ENCODE results near the gene SACM1L.

The SACM1L gene

DNA sequence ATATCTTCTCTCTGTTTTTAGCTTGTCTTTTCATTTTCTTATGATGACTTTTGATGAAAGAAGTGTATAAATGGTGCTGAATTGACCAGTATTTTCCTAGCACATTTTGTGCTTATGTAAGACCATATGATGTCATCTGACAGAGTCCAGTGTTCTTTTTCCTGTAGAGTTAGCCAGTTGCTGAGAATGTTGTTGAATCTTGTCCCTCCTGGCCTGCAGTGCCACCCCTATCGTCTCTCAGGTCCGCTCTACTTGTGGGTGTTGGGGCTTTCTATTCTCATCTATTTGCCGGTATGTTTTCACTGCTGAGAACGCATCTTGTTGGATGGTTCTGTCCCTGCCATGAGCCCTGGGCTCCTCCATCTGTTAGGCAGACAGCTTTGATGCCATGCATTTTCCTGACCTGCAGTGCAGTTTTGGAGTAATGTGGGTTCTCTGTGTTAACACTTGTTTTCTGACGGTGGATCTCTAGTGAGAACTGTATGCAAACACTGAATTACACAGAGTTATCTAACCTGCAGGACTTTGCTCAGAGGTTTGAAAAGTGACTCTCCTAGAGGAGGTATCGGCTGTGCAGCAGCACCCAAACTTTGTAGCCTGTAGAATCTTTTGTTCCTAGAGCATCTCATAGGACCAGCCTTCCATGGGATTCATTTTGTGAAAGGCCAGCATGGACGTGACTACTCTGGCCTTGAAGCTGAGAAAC is 62.5 kb downstream of the SACM1L start:
- Histone ChIP-seq H3K27ac (ENCODE audit: low read depth, low read length) (no peak overlapping the region), H3K9me3 (ENCODE audit: control insufficient read depth, insufficient read depth, low read length) (no peaks in the 10 kb centered on the region), H3K27me3 (ENCODE audit: control insufficient read depth, low read length) (no peaks in the 10 kb centered on the region), H3K4me2 (ENCODE audit: low read length) (no peak overlapping the region), H3K79me2 (ENCODE audit: control insufficient read depth, low read length) (no peaks in the 10 kb centered on the region), H3K36me3 (ENCODE audit: control insufficient read depth, low read length) (no peaks in the 10 kb centered on the region), H3K9me2 (replicated peaks; ENCODE audit: control insufficient read depth, low read length) (no peaks in the 10 kb centered on the region), H3K4me1 (ENCODE audit: control insufficient read depth, low read length) (no peaks in the 10 kb centered on the region), H4K20me1 (ENCODE audit: control insufficient read depth, insufficient read depth, low read depth, low read length) (no peaks in the 10 kb centered on the region), H3K4me3 (ENCODE audit: low read length) (no peak overlapping the region), H3F3A (ENCODE audit: control insufficient read depth, insufficient read depth) (no peaks in the 10 kb centered on the region)
- TF ChIP-seq, protein P1, sequence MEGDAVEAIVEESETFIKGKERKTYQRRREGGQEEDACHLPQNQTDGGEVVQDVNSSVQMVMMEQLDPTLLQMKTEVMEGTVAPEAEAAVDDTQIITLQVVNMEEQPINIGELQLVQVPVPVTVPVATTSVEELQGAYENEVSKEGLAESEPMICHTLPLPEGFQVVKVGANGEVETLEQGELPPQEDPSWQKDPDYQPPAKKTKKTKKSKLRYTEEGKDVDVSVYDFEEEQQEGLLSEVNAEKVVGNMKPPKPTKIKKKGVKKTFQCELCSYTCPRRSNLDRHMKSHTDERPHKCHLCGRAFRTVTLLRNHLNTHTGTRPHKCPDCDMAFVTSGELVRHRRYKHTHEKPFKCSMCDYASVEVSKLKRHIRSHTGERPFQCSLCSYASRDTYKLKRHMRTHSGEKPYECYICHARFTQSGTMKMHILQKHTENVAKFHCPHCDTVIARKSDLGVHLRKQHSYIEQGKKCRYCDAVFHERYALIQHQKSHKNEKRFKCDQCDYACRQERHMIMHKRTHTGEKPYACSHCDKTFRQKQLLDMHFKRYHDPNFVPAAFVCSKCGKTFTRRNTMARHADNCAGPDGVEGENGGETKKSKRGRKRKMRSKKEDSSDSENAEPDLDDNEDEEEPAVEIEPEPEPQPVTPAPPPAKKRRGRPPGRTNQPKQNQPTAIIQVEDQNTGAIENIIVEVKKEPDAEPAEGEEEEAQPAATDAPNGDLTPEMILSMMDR (IDR thresholded peaks at IDR 0.05; ENCODE audit: low read depth, low read length, poor library complexity, severe bottlenecking) = no peak
- no peak for TF ChIP-seq EZH2phosphoT487 (IDR thresholded peaks at IDR 0.05; ENCODE audit: borderline replicate concordance, low read length)

DNA sequence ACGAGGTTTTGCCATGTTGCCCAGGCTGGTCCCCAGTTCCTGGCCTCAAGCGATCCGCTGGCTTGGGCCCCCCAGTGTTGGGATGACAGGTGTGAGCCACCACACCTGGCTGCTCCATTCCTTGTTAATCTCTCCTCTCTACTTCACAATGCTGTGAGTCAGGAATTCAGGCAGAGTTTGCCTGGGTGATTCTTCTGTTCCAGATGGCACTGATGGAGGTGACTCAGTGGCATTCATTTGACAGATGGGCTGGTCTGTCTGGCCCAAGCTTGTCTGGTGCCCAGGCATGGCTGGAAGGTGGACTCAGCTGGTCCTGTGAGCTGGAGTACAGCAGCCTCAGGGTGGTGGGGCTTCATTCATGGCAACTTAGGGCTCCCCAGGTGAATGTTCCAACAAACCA is 63.9 kb downstream of the SACM1L start:
- H3K27me3 ChIP-seq (ENCODE audit: control insufficient read depth, low read length) = no peaks in the 10 kb centered on the region
- H3K27ac ChIP-seq (ENCODE audit: low read depth, low read length) = no peak overlapping the region
- H3K9me3 ChIP-seq (ENCODE audit: control insufficient read depth, insufficient read depth, low read length) = no peaks in the 10 kb centered on the region
- H3F3A ChIP-seq (ENCODE audit: control insufficient read depth, insufficient read depth) = no peaks in the 10 kb centered on the region
- TF ChIP-seq, protein P1 (IDR thresholded peaks at IDR 0.05; ENCODE audit: low read depth, low read length, poor library complexity, severe bottlenecking) = no peak
- no peak for TF ChIP-seq EZH2phosphoT487 (IDR thresholded peaks at IDR 0.05; ENCODE audit: borderline replicate concordance, low read length)
- no peaks in the 10 kb centered on the region for H4K20me1 ChIP-seq (ENCODE audit: control insufficient read depth, insufficient read depth, low read depth, low read length)
- no peaks in the 10 kb centered on the region for H3K9me2 ChIP-seq (replicated peaks; ENCODE audit: control insufficient read depth, low read length)
- H3K4me1 ChIP-seq (ENCODE audit: control insufficient read depth, low read length) = no peaks in the 10 kb centered on the region
- H3K4me2 ChIP-seq (ENCODE audit: low read length) = no peak overlapping the region
- H3K79me2 ChIP-seq (ENCODE audit: control insufficient read depth, low read length) = no peaks in the 10 kb centered on the region
- no peaks in the 10 kb centered on the region for H3K36me3 ChIP-seq (ENCODE audit: control insufficient read depth, low read length)
- no peak overlapping the region for H3K4me3 ChIP-seq (ENCODE audit: low read length)

DNA sequence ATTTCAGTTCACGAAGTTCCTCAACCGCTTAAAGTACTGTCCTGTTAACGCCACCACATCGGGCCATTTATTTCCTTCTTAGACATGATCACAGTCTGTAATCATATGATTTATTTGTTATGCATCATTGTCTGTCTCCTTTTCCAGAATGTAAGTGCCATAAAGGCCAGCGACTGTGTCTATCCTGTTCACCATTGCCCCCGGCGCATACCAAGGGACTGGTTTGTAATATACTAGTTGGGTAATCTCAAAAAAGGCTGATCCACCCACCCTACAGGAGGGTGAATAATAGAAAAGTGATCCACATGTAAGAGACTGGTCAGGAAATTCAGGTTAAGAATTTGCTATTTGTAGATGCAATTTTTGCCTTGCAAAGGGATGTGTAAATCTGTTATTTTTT is 65.3 kb downstream of the SACM1L start:
- TF ChIP-seq, protein P1 (IDR thresholded peaks at IDR 0.05; ENCODE audit: low read depth, low read length, poor library complexity, severe bottlenecking) = no peak
- TF ChIP-seq EZH2phosphoT487 (IDR thresholded peaks at IDR 0.05; ENCODE audit: borderline replicate concordance, low read length) = no peak
- Histone ChIP-seq H3K4me1 (ENCODE audit: control insufficient read depth, low read length) (no peaks in the 10 kb centered on the region), H3K27me3 (ENCODE audit: control insufficient read depth, low read length) (no peaks in the 10 kb centered on the region), H3F3A (ENCODE audit: control insufficient read depth, insufficient read depth) (no peaks in the 10 kb centered on the region), H3K79me2 (ENCODE audit: control insufficient read depth, low read length) (no peaks in the 10 kb centered on the region), H3K9me2 (replicated peaks; ENCODE audit: control insufficient read depth, low read length) (no peaks in the 10 kb centered on the region), H3K27ac (ENCODE audit: low read depth, low read length) (no peak overlapping the region), H3K4me2 (ENCODE audit: low read length) (no peak overlapping the region), H3K9me3 (ENCODE audit: control insufficient read depth, insufficient read depth, low read length) (no peaks in the 10 kb centered on the region), H3K36me3 (ENCODE audit: control insufficient read depth, low read length) (no peaks in the 10 kb centered on the region), H3K4me3 (ENCODE audit: low read length) (no peak overlapping the region), H4K20me1 (ENCODE audit: control insufficient read depth, insufficient read depth, low read depth, low read length) (no peaks in the 10 kb centered on the region)

All from DOHH2 (cell line).